G401.6 (cell line): ENCODE measurements around the gene DUSP19.
A peak's percentile ranks its signal among the peaks of the same experiment; 100 is the strongest.
"Not testable (repeated sequence)": the region's sequence is repeated elsewhere in the genome, so short reads cannot be mapped to it uniquely, and the experiment has no call there.

Experiments used
- FAIRE-seq: peaks from 2 replicates; lab custom pipeline; 2012; peaks lifted over from hg19 to GRCh38; lab: Jason Lieb, UNC

The DUSP19 gene, protein sequence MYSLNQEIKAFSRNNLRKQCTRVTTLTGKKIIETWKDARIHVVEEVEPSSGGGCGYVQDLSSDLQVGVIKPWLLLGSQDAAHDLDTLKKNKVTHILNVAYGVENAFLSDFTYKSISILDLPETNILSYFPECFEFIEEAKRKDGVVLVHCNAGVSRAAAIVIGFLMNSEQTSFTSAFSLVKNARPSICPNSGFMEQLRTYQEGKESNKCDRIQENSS

DNA sequence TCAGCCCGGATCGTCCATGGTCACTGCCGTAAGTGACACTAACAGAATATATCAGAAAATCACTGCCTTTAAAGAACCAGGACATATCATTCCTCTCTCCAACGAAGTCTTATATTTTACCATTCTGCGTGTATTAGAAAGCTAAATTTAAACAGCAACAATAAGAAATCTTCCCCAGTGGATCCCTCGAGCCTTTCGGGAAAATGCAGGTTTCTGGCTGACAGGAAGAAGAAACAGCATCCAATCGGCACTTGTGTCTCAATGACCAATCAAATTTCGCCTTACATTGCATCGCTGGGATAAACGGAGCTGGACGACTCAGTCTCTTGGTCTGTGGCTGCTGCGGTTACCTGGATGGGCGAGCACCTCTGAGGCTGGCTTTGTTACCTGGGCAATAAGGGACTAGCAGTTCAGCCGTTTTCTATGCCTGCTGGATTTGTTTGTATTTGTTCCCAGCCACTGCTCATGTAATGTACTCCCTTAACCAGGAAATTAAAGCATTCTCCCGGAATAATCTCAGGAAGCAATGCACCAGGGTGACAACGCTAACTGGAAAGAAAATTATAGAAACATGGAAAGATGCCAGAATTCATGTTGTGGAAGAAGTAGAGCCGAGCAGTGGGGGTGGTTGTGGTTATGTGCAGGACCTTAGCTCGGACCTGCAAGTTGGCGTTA is at the start of gene DUSP19:
Gene DUSP19 (plus strand): TSS at position 284 of the 675 bp plus-strand sequence. CDS start 187 bp downstream, at position 471.
- peak; percentile 96 for FAIRE-seq

DNA sequence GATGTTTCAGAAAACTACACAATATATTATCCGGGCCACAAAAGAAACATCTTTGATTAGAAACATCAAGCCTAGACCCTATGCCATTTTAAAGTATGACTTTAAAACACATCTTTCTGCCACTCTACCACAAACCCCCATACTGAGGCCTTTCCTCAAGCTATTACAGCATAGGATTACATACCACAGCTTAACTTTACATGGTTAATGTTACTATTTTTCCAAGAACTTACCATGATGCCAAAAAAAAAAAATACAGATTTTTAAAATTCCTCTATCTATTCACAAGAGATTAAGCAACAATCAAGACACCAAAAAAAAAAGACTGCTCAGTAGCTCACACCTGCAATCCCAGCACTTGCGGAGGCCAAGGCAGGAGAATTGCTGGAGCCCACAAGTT is 49.3 kb upstream of the DUSP19 start:
- no peak for FAIRE-seq

DNA sequence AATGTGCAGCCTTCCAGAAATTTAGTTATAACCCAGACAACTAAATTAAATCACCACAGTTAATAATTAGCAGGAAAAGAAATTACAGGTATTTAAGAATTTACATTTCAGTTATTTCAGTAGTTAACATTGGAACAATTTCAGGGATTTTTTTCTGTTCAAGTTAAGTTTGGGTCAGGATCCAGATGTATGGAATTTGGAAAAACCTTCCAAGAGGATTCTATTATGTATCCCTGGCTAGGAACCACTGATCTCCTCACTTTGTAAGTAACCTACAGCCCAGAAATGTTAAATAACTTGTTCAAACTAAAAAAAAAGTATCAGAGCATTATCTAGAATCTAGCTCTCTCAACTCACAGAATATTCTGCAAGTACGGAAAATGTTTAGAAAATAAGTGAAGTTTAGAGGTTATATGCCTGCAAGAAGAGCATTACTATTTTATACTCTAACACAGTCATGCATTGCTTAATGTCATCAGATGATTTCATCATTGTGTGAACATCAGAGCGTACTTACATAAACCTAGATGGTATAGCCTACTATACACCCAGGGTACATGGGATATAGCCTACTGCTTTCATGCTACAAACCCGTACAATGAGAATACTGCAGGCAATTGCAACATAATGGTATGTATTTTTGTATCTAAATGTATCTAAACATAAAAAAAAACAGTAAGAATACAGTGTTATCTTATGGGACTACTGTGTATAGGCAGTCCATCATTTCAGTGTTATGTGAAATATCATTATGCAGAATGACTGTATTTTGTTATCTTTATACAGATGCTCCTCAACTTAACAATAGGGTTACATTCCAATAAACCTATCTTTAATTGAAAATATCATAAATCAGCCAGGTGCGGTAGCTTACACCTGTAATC is 46.4 kb upstream of the DUSP19 start:
- FAIRE-seq, result no peak

DNA sequence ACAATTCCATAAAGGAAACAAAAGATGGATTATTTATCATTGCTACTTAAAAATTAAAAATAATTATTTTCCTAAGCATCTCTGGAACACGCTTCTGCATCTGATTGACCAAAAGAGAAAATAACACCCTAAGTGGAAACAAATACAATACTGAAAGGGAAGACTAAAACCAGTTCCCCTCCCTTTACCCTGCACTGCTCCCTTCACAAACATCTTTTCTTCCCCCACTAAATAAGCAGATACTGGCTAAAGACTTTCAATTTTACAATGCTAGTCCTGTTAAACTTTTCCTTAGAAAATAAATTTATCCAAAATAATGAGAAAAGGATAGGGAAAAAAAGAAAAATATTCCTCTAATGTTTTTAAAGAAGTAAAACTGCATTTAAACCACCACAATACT is 44.6 kb upstream of the DUSP19 start:
- no peak for FAIRE-seq

DNA sequence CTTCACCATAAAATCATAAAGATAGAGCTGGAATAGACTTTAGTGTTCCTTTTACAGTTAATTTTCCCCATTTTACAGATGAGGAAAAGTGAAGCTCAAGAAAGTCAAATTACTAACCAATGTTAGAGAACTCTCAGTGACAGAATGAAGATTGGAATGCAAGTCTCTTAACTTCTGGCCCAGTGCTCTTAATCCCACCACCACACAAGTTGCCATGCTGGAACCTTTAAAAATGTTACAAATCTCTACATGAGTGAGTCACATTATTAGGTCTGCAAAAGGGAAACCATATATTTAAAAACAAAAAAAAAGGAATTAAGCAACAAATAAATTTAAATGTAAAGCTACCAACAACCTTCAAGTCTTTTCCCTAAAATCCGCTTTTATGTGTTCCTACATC is 43.7 kb upstream of the DUSP19 start:
- no peak for FAIRE-seq

DNA sequence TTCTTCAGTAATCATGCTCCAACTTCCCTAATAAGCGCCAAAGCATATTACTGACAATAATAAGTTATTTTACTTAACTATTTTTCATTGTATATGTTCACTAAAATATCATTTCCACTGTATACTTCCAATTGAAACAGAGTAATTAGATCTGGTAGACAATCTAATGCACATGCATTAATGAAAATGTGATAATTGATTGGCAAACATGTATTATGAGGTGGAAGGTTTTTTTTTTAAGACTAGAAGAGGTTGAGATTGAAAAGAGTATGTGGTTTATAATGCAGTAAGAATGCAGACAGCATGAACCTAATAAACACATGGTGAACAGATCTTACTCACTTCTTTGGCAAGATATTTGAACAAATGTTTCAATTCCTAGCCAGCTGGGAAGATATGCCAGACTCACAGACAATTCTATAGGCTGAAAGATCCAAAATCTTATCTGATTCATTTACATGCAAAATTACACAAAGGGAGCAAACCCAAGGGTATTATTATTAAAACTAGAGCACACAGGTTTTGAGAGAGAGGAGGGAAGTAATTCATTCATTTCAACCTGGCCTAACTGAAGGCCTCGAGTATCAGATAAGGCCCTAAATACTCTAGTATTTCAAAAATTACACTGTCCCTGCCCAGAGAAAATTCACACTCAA is 43.1 kb upstream of the DUSP19 start:
- FAIRE-seq, result peak; percentile 71

DNA sequence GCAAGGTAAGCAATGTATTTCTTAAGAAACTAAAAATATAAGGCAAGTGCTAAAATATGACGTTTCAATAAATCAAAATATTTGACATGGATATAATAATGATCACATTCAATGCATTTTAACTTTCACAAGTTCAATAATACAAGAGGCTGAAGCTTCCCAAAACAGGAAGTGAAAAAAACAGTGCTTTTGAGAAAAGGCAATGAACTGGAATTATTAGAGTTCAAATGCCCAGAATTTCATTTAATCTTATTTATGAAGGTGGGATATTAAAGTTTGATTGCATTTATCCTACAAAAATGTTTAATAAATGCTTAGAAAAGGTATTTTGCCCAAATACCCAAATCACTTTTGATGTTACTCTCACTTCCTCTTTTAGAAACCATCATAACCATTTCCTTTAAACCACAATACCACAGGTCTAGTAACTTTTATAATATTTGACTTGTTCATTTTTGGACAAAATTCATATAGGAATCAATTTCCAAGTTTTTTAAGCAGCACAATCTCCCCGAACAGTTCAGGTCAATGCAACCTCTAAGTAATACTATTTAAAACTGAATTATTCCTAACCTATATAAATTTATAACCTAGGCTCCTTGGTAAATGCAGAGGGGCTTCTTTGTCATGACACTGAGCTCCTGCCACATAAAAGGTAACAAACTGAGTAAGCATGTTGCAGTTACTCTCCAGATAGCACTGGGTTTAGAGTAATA is 42.4 kb upstream of the DUSP19 start:
- FAIRE-seq, result peak; percentile 66

DNA sequence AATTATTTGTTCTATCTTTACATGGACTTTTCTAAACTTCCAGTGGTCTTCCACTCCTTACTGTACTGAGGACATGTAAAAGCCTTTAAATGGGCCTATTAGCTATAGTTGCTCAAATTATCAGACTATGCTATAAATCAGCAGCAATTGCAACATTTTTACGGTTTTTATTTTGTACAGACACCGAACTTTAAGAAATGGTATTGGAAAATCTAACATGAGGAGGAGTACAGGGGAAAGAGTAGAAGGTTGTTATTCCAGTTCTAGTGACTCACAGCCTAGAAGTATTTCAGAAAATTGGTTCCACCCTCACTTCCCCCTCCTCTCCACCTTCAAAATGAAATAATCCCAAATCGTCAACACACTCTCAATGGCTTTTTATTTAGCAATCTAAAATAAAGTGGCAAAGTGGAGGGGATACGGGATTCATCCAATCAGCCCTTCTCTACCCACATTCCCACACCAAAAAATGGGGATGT is 41.4 kb upstream of the DUSP19 start:
- FAIRE-seq, result peak; percentile 15

DNA sequence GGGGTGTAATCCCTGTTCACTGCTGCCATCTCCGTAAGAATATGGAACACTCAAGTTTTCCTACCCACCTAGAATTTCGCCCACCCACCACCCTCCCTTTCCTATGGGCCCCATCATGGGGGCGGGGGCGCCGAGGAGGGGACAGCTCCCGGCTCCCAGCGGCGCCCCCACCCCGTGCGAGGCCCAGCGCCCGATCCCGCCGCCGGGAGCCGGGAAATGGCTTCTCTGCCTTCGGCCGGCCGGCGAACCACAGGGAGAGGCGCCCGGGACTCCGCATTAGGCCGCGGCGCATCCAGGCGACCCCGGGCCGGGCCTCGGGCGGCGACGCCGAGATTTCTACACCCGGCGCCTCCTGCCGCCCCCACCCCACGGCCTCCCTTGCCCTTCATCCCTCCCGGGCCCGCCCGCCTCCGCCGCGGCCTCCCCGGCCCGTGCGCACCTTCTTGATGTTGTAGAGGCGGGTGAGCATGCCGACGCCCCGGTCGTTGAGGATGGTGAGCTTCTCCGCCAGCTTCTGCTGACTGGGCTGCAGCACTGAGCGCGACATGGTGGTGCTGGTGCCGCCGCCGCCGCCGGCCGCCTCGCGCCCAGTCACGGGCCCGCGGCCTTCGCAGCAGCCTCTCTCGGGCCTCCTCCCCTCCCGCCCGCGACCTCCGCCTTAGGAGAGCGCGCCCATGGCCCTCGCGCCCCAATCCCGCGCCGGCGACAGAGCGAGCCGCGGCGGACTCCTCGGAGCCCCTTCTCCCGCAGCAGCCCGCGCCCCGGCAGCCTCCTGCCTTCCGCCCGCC is 40.8 kb upstream of the DUSP19 start:
- FAIRE-seq, result no peak

DNA sequence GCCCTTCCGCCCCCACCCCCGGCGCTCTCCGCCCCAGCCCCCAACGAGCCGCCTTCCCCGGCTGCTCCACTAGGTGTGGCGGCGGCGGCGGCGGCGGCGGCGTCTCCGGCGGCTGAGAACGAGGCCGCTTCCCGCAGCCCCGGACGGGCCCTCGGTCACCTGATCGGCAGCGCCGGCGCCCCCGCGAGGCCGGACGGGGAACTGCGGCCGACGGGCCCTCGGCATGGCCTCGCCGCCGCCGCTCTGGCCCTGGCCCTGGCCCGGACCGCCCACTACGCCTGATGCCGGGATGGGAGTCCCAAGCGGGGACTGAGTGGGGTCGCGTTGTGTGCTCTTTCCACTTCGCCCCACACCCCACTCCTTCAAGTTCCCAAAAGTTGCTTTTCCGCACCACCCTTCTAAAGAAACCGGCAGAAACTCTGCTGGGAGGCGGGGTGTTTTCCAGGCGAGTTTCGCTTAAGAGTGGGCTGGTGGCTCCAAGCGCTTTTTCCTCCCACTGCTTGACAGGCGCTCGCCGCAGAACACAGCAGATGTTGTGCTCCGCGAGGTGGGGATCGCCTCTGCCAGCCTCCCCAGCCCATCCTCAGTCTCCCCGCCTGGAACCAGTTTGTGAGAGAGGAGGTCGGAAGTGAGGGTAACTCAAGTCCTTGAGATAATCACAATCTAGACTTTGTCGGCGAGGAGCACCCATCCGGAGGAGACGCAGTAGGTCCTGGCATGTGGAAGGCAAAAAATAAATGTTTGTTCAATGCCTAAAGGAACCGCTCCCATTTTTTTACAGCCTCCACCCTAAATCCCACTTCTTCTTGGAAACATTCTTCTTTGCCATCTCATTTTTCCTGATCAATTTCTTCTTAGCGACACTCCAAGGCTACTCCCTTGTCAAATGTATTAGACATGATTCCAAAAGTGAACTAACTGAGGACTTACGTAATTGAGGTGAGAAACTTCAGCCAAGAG is 39.9 kb upstream of the DUSP19 start, which contains the start of gene NCKAP1:
Gene NCKAP1 (minus strand): TSS at position 117 of the 960 bp plus-strand sequence. CDS start 358 bp downstream, outside the sequence.
- FAIRE-seq, result no peak

DNA sequence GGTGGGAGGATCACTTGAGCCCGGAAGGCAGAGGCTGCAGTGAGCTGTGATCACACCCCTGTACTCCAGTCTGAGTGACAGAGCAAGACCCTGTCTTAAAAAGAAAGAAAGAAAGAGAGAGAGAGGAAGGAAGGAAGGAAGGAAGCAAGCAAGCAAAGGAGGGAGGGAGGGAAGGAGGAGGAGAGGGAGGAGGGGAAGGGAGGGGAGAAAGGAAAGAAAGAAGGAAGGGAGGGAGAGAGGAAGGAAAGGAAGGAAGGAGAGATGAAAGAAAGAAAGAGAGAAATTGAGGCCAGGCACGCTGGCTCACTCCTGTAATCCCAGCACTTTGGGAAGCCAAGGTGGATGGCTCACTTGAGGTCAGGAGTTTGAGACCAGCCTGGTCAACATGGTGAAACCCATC is 37.9 kb upstream of the DUSP19 start:
- FAIRE-seq, result no peak

DNA sequence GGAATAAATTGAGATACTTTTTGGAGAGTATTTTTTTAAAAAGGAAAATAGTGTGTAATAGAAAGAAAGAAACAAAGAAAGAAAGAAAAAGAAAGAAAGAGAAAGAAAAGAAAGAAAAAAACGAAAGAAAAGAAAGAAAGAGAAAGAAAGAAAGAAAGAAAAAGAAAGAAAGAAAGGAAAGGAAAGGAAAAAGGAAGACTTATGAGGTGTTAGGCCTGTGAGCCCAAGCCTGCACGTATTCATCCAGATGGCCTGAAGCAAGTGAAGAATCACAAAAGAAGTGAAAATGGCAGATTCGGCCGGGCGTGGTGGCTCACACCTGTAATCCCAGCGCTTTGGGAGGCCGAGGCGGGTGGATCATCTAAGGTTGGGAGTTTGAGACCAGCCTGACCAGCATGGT is 35.0 kb upstream of the DUSP19 start:
- not testable (repeated sequence) for FAIRE-seq

DNA sequence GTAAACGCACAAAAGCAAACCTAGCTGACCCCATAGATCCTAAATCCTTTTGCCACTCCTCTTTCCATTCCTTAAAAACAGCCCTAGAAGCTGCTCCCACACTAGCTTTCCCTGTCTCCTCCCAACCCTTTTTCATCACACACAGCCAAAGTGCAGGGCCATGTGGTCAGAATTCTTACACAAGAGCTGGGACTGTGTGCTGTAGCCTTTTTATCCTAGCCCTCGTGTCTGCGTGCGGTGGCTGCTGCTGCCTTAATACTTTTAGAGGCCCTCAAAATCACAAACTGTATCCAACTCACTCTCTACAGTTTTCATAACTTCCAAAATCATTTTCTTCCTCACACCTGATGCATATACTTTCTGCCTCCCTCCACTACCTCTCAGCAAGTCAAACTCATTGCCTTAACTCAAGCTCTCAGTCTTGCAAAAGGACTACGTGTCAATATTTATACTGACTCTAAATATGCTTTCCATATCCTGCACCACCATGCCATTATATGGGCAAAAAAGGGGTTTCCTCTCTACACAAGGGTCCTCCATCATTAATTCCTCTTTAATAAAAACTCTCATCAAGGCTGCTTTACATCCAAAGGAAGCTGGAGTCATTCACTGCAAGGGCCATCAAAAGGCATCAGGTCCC is 30.9 kb upstream of the DUSP19 start:
- not testable (repeated sequence) for FAIRE-seq

DNA sequence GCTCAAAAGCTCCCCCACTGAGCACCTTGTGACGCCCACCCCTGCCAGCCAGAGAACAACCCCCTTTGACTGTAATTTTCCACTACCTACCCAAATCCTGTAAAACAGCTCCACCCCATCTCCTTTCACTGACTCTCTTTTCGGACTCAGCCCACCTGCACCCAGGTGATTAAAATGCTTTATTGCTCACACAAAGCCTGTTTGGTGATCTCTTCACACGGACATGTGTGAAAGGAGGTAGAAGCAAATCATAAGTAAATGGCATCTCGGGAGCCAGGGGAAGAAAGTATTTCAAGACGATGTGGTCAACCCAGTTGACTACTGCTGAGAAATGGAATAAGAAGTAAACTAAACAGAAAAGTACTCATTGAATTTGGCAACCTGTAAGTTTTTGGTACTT is 29.1 kb upstream of the DUSP19 start:
- no peak for FAIRE-seq

DNA sequence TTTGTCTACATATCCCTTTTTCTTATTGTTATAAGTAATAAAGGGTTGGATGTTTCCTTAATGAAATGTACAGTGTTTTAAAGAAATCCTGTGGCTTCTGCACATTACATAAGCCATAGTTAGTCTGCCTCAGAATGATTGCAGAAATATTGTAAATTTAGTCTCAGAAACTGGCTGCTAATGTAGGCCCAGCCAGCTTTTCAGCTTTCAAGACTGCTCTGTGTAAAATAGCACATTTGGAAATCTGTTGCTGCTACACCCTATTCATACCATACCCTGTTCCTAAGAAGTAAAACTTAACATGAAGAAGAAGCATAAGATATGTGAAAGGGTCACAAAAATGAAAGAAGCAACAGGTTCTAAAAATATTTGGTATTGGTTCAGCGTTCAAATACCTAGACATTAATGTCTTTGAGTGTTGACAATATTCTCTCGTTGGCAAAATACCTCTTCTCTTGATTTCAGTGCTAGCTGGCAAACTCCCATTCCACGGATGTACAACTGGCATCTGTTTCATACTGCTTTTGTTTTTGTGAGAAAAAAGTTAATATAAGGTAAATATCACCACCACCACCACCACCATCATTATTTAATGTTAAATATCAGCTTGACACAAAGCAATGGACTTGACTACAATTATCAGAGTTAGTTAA is 21.1 kb upstream of the DUSP19 start:
- no peak for FAIRE-seq

DNA sequence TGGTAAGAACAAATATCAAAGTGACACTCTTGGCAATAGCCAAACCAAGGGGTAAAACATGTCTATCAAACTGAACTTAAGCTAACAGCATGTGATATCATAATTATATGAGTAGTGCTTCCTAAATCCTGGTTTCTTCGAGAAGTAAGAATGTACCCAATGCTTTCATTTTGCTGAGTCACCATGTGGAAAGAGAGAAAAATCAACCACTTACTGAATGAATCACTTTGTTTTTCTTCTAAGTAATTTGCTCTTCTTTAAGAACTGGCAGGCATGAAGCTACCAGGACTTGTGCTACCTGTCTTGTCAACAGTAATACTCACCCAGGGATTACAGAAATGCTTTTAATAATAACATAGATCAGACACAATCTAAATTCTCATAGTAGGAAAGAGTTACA is 19.0 kb upstream of the DUSP19 start:
- no peak for FAIRE-seq

DNA sequence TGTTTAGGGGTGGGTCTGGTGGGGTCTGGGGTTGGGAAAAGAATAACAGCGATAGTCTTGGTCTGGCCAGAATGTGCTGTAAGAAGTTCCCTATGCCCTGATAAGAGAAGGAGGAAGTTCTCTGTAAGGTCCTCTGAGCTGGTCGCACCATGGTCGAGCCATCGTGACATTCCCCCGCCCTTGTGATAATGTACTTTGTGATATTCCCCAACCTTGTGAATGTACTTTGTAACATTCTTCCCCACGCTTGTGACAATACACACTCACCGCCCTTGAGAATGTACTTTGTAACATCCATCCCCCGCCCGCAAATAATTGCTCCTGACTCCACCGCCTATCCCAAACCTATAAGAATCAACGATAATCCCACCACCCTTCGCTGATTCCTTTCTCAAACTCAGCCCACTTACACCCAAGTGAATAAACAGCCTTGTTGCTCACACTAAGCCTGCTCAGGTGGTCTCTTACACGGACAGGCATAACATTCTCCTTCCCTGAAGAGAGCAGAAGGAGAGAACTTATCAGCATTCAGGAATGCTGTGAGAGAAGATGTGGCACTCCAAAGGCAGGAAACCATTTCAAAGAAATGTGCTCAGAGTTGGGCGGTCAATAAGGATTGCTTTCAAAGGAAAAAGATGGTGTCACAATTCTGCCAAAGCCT is 17.8 kb upstream of the DUSP19 start:
- no peak for FAIRE-seq

DNA sequence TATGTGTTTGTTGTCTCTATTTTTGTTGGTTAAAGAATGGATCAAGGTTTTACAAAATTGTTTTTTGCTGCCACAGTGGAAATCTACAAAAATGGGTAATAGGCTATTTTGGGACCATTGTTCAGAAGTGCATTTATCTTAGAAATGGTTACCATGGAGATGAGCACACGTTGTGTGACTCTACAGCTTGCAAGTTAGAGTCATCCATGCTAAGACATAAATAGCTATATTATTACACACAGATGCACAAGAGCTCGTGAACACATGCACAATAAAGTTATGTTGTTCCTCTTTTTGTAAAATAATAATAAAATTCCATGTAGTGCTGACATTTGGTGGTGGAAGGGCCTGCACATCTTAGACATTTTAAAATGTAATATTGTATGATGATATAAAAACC is 15.5 kb upstream of the DUSP19 start:
- no peak for FAIRE-seq
